ENCODE results near the gene PIEZO2.

DNA sequence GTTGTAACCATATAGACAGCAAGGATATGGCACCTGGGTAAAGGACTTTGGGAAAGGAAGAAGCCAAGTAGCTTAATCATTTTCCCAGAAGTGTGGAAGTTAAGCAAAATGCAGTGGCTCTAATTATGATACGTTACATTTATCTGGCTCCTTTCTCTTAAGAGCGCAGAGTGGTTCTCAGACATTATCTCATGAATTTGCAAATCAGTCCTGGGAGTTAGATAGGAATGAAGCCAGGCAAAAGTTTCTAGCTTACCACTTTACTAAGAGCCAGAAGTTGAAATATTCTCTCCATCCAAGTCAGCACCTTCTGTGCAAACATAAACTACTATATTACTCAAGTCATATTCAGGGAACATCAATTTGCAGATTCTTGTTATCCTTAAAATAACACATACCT lies 10.9 kb upstream of the PIEZO2 start:
- TF ChIP-seq, protein P1, sequence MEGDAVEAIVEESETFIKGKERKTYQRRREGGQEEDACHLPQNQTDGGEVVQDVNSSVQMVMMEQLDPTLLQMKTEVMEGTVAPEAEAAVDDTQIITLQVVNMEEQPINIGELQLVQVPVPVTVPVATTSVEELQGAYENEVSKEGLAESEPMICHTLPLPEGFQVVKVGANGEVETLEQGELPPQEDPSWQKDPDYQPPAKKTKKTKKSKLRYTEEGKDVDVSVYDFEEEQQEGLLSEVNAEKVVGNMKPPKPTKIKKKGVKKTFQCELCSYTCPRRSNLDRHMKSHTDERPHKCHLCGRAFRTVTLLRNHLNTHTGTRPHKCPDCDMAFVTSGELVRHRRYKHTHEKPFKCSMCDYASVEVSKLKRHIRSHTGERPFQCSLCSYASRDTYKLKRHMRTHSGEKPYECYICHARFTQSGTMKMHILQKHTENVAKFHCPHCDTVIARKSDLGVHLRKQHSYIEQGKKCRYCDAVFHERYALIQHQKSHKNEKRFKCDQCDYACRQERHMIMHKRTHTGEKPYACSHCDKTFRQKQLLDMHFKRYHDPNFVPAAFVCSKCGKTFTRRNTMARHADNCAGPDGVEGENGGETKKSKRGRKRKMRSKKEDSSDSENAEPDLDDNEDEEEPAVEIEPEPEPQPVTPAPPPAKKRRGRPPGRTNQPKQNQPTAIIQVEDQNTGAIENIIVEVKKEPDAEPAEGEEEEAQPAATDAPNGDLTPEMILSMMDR (IDR thresholded peaks at IDR 0.05; ENCODE audit: control extremely low read depth in 1 of 3, insufficient read depth in 1 of 3, low read depth in 1 of 3, low read length in 3 of 3): no peak
- no peak for TF ChIP-seq NRF1 (IDR thresholded peaks at IDR 0.05; ENCODE audit: low read depth, low read length)
- no peak for TF ChIP-seq EZH2 (IDR thresholded peaks at IDR 0.05; ENCODE audit: low read depth, low read length, severe bottlenecking)
- TF ChIP-seq POLR2AphosphoS5 (IDR thresholded peaks at IDR 0.05; ENCODE audit: low read depth, low read length): no peak
- no peak for TF ChIP-seq POLR2A (IDR thresholded peaks at IDR 0.05; ENCODE audit: control extremely low read depth in 1 of 2, low read depth in 2 of 2, low read length in 2 of 2)
- TF ChIP-seq TEAD4 (IDR thresholded peaks at IDR 0.05; ENCODE audit: low read depth, low read length): no peak
